ENCODE results near the gene OR52K1. TPM values are rescaled to one million over a fixed set of nuclear protein-coding genes. Genes with fewer than 3 reads are reported as not detected.
A peak's percentile ranks its signal among the peaks of the same experiment; 100 is the strongest.
"Not testable (repeated sequence)": the region's sequence is repeated elsewhere in the genome, so short reads cannot be mapped to it uniquely, and the experiment has no call there.

The OR52K1 gene
- total RNA-seq, 1 donor from 2014 or later, result not detected

- DNase-seq (ENCODE audit: low read depth) (no peak), FAIRE-seq (no peak)
- TF ChIP-seq CTCF (IDR thresholded peaks at IDR 0.05; ENCODE audit: insufficient read depth, low read length, severe bottlenecking), result no peak
- Histone ChIP-seq H3K36me3 (ENCODE audit: control insufficient read depth, insufficient read depth, low read length) (no peaks in the 10 kb centered on the region), H3K4me3 (ENCODE audit: low read depth, low read length) (no peak overlapping the region), H3K27me3 (ENCODE audit: control insufficient read depth, insufficient read depth, low read length) (no peaks in the 10 kb centered on the region)
Measured at GRCh38 chr11:4527926-4528325, 45.5 kb downstream of the OR52K1 start.

DNA sequence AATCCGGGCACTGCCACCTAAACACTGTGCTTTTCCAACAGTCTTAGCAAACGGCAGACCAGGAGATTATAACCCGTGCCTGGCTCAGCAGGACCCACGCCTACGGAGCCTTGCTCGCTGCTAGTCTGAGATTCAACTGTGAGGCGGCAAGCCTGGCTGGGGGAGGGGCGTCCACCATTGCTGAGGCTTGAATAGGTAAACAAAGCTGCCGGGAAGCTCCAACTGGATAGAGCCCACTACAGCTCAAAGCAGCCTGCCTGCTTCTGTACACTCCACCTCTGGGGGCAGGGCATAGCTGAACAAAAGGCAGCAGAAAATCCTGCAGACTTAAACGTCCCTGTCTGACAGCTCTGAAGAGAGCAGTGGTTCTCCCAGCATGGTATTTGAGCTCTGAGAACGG, 49.2 kb downstream of the OR52K1 start:
- not testable (repeated sequence) for H3K36me3 ChIP-seq (ENCODE audit: control insufficient read depth, insufficient read depth, low read length); H3K27me3 ChIP-seq (ENCODE audit: control insufficient read depth, insufficient read depth, low read length); H3K4me3 ChIP-seq (ENCODE audit: low read depth, low read length); DNase-seq (ENCODE audit: low read depth); FAIRE-seq

DNA sequence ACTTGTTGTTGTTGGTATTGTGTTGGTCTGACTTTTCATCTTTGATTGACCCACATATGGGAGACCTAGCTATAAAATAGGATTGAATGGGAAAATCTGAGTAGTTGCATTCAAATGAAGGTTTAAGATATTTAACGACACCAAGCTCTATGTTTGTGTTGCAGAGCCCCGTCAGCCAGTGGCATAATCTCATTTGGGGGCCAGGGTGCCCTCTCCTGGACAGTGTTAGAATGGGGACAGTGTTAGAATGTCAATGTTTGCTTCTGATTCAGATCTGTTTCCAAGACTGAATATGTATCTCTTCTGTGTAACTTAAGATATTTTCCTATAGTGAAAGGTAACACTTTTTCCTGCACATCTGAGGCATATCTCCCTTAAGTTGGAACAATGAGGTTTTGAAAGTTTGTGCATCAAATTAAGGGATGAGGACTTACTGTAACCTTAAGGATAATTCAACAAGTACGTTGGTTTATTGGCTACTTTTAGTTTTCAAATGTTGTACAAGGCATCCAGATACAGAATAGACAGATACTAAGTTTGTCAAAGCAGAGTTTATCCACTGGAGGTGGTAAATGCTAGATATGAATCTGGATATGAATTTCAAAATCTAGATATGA, 57.3 kb downstream of the OR52K1 start:
- FAIRE-seq (peak; percentile 18), DNase-seq (ENCODE audit: low read depth) (peak; percentile 25)
- Histone ChIP-seq H3K36me3 (ENCODE audit: control insufficient read depth, insufficient read depth, low read length) (no peaks in the 10 kb centered on the region), H3K27me3 (ENCODE audit: control insufficient read depth, insufficient read depth, low read length) (no peaks in the 10 kb centered on the region), H3K4me3 (ENCODE audit: low read depth, low read length) (no peak overlapping the region)
- TF ChIP-seq CTCF (IDR thresholded peaks at IDR 0.05; ENCODE audit: insufficient read depth, low read length, severe bottlenecking), result peak; percentile 70

DNA sequence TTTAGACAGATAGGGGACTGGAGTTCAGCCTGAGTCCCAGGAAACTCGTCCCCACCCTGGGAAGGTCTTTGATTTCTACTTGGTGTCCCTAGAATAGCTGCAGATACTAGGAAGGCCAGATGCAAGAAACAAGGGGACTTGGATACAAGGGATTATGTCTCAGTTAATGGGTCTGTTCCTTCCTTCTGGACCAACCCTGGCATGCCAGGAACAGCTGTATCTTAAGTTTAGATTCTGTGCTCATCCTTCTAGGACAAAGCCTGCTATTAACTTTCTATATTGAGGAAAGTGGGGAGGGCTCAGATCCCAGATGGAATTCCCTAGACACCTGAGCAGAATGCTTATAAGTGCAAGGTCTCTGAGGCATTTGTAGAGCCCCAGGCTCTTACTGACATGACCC, 58.6 kb downstream of the OR52K1 start:
- Histone ChIP-seq H3K4me3 (ENCODE audit: low read depth, low read length) (no peak overlapping the region), H3K27me3 (ENCODE audit: control insufficient read depth, insufficient read depth, low read length) (no peaks in the 10 kb centered on the region), H3K36me3 (ENCODE audit: control insufficient read depth, insufficient read depth, low read length) (no peaks in the 10 kb centered on the region)
- no peak for TF ChIP-seq CTCF (IDR thresholded peaks at IDR 0.05; ENCODE audit: insufficient read depth, low read length, severe bottlenecking)
- no peak for FAIRE-seq
- DNase-seq (ENCODE audit: low read depth), result no peak

Other genes starting within 250 kb of the OR52K1 start
- gene OR52B4, start 114.3 kb upstream of the OR52K1 start, total RNA-seq, result not detected in 2 replicates
- 9.7 and 12.5 TPM in 2 replicates for gene TRIM21, start 88.9 kb upstream of the OR52K1 start, total RNA-seq
- not detected in 2 replicates for gene OR52K2, start 33.4 kb upstream of the OR52K1 start, total RNA-seq
- not detected in 2 replicates for gene OR52M1, start 62.5 kb downstream of the OR52K1 start, total RNA-seq
- gene OR52I2, start 99.1 kb downstream of the OR52K1 start, total RNA-seq, result not detected in 2 replicates
- not detected in 2 replicates for gene OR52I1, start 111.4 kb downstream of the OR52K1 start, total RNA-seq
- gene TRIM68, start 125.6 kb downstream of the OR52K1 start, total RNA-seq, result 6.8 and 9.1 TPM in 2 replicates
- not detected in 2 replicates for gene OR51D1, start 154.8 kb downstream of the OR52K1 start, total RNA-seq
- not detected in 2 replicates for gene OR51E1, start 161.3 kb downstream of the OR52K1 start, total RNA-seq
- not detected in 2 replicates for gene OR51E2, start 215.2 kb downstream of the OR52K1 start, total RNA-seq
- not detected in 2 replicates for gene MMP26, start 222.1 kb downstream of the OR52K1 start, total RNA-seq